Measurements from ENCODE around the gene SKIC3.

DNA sequence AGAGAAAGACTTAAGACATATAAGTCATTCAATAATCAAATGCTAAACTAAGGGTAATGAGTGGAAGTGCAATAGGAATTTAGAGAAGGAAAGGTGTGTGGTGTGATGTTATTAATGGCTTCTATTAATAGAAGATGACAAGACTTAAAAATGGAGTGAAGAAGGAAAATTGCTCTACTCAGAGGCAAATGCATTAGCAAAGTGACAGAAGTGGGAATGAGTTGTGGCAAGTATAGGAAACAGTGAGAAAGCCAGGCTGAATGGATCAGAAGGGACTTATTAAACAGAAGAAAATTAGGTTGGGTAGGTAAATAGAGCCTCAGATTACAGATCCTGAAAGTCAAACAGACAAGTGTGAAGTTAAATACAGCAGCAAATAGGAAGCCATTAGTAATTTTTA lies 5.7 kb downstream of the SKIC3 start:
- TF ChIP-seq, protein P1, sequence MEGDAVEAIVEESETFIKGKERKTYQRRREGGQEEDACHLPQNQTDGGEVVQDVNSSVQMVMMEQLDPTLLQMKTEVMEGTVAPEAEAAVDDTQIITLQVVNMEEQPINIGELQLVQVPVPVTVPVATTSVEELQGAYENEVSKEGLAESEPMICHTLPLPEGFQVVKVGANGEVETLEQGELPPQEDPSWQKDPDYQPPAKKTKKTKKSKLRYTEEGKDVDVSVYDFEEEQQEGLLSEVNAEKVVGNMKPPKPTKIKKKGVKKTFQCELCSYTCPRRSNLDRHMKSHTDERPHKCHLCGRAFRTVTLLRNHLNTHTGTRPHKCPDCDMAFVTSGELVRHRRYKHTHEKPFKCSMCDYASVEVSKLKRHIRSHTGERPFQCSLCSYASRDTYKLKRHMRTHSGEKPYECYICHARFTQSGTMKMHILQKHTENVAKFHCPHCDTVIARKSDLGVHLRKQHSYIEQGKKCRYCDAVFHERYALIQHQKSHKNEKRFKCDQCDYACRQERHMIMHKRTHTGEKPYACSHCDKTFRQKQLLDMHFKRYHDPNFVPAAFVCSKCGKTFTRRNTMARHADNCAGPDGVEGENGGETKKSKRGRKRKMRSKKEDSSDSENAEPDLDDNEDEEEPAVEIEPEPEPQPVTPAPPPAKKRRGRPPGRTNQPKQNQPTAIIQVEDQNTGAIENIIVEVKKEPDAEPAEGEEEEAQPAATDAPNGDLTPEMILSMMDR (IDR thresholded peaks at IDR 0.05; ENCODE audit: insufficient read depth, low read length, poor library complexity, severe bottlenecking), result no peak
- no peak for TF ChIP-seq EZH2phosphoT487 (conservative IDR thresholded peaks at IDR 0.05; ENCODE audit: low read length)
